OCI-LY7 (cell line): Measurements from ENCODE around the gene ATXN1. TPM values are rescaled to one million over a fixed set of nuclear protein-coding genes. Genes with fewer than 3 reads are reported as not detected.

Source experiments
- BruUV-seq: library from RNA; stranded (reverse); fragments of 400-500 nt; replicated peaks from 2 replicates; lab custom pipeline; 2021; lab: Mats Ljungman, UMichigan
- CTCF ChIA-PET: fragments of 300-600 bp; sonication (Branson Sonifier 250); formaldehyde crosslinking; loops from one replicate; lab custom pipeline; 2022; ENCODE audit warnings: antibody characterized with exemption; ENCODE audit not compliant: unreplicated experiment; lab: Charles Lee
- POLR2A ChIA-PET: fragments of 300-600 bp; sonication (Branson Sonifier 250); formaldehyde crosslinking; loops from one replicate; lab custom pipeline; 2022; ENCODE audit warnings: antibody characterized with exemption; lab: Charles Lee
- DNase-seq: peaks from one replicate; pipeline ENCODE4 v3.0.0-alpha.2; 2015; ENCODE audit warnings: low spot score
- H2AFZ ChIP-seq: fragments of 200-600 bp; sonication (generic), shearing (Covaris generic); 2 replicates; pipeline ENCODE4 v1.6.1; 2014; ENCODE audit warnings: mild to moderate bottlenecking, antibody characterized with exemption, low read length, moderate library complexity
- H3K27ac ChIP-seq: fragments of 200-600 bp; sonication (generic); 2 replicates; pipeline ENCODE4 v1.5.1; 2014; ENCODE audit warnings: mixed run types, low read depth, mild to moderate bottlenecking, moderate library complexity, low read length, inconsistent platforms; ENCODE audit not compliant: poor library complexity, severe bottlenecking
- H3K36me3 ChIP-seq: fragments of 200-600 bp; sonication (generic); 2 replicates; pipeline ENCODE4 v1.6.1; 2014; ENCODE audit warnings: mild to moderate bottlenecking, antibody characterized with exemption, low read length, moderate library complexity, mixed read lengths; ENCODE audit not compliant: insufficient read depth
- H3K4me1 ChIP-seq: fragments of 200-600 bp; sonication (generic); 2 replicates; pipeline ENCODE4 v1.5.1; 2014; ENCODE audit warnings: mild to moderate bottlenecking, low read length; ENCODE audit not compliant: insufficient read depth, poor library complexity, severe bottlenecking
- H3K4me2 ChIP-seq: fragments of 200-600 bp; sonication (generic); 2 replicates; pipeline ENCODE4 v1.6.1; 2014; ENCODE audit warnings: mild to moderate bottlenecking, low read length
- H3K4me3 ChIP-seq: fragments of 200-600 bp; sonication (generic); 2 replicates; pipeline ENCODE4 v1.5.1; 2014; ENCODE audit warnings: mild to moderate bottlenecking, low read depth, low read length; ENCODE audit not compliant: poor library complexity, severe bottlenecking
- H3K79me2 ChIP-seq: fragments of 200-600 bp; sonication (generic); 2 replicates; pipeline ENCODE4 v1.6.1; 2016; ENCODE audit warnings: low read depth, mild to moderate bottlenecking, low read length, moderate library complexity, mixed read lengths; ENCODE audit not compliant: insufficient read depth
- H3K9me2 ChIP-seq: fragments of 200-600 bp; sonication (generic); 2 replicates; pipeline ENCODE4 v1.6.1; 2016; ENCODE audit warnings: mild to moderate bottlenecking, low read length, mixed read lengths; ENCODE audit not compliant: insufficient read depth
- H3K9me3 ChIP-seq: fragments of 200-600 bp; sonication (generic); 2 replicates; pipeline ENCODE4 v1.6.1; 2014; ENCODE audit warnings: mild to moderate bottlenecking, mixed run types, low read length, mixed read lengths
- H4K20me1 ChIP-seq: fragments of 200-600 bp; sonication (generic); 2 replicates; pipeline ENCODE4 v1.6.1; 2014; ENCODE audit warnings: mild to moderate bottlenecking, antibody characterized with exemption, low read length, moderate library complexity, mixed read lengths; ENCODE audit not compliant: insufficient read depth
- EZH2phosphoT487 ChIP-seq: fragments of 200-600 bp; sonication (generic); IDR thresholded peaks from 2 replicates; pipeline ENCODE4 v1.6.1; 2018; ENCODE audit warnings: low read depth, borderline replicate concordance, mild to moderate bottlenecking, mixed run types, antibody characterized with exemption, low read length, moderate library complexity, mixed read lengths
- intact Hi-C: fragments of 100-400 bp; cut with micrococcal nuclease; formaldehyde crosslinking; loops from one replicate; pipeline ENCODE4 v1.10.0; 2022; ENCODE audit not compliant: unreplicated experiment
- total RNA-seq, 2 experiments: library from RNA; depleted of rRNA in 1 of 2; stranded (reverse); fragments of >200 nt in 1 of 2; shearing (Covaris generic) in 1 of 2; gene quantifications; 2 replicates each; pipeline ENCODE4 v1.2.3, GENCODE V29; 2014 to 2022
- TF ChIP-seq, protein P1 (sequence below): fragments of 200-600 bp; sonication (generic); conservative IDR thresholded peaks from 2 replicates; pipeline ENCODE4 v1.5.1; 2014; ENCODE audit warnings: mild to moderate bottlenecking, antibody characterized with exemption, low read length, moderate library complexity, mixed read lengths

The ATXN1 gene
- total RNA-seq, 2 experiments from 2014 or later: not detected

- H3K9me2 ChIP-seq: no peaks in the 10 kb centered on the region
- intact Hi-C loops: no loop called here
- H3K4me1 ChIP-seq: no peaks in the 10 kb centered on the region
- H3K4me3 ChIP-seq: no peak overlapping the region
- no peaks in the 10 kb centered on the region for H4K20me1 ChIP-seq
- no peak for TF ChIP-seq EZH2phosphoT487
- TF ChIP-seq, protein P1, sequence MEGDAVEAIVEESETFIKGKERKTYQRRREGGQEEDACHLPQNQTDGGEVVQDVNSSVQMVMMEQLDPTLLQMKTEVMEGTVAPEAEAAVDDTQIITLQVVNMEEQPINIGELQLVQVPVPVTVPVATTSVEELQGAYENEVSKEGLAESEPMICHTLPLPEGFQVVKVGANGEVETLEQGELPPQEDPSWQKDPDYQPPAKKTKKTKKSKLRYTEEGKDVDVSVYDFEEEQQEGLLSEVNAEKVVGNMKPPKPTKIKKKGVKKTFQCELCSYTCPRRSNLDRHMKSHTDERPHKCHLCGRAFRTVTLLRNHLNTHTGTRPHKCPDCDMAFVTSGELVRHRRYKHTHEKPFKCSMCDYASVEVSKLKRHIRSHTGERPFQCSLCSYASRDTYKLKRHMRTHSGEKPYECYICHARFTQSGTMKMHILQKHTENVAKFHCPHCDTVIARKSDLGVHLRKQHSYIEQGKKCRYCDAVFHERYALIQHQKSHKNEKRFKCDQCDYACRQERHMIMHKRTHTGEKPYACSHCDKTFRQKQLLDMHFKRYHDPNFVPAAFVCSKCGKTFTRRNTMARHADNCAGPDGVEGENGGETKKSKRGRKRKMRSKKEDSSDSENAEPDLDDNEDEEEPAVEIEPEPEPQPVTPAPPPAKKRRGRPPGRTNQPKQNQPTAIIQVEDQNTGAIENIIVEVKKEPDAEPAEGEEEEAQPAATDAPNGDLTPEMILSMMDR: no peak
- CTCF ChIA-PET: no interaction called here
- H3K27ac ChIP-seq: no peak overlapping the region
- no peaks in the 10 kb centered on the region for H3K36me3 ChIP-seq
- H3K4me2 ChIP-seq: no peak overlapping the region
- BruUV-seq: no TSS peak
- POLR2A ChIA-PET: interaction anchor here (0.5 kb wide), 2 partner anchors 401 to 1828 kb away, joined by 4 to 6 read pairs; no protein-coding TSS in a partner anchor
- no peak for DNase-seq
- no peaks in the 10 kb centered on the region for H3K79me2 ChIP-seq
- no peaks in the 10 kb centered on the region for H3K9me3 ChIP-seq
- no peak overlapping the region for H2AFZ ChIP-seq
Observed at GRCh38 chr6:16717275-16717942, 43.9 kb downstream of the ATXN1 start.

DNA sequence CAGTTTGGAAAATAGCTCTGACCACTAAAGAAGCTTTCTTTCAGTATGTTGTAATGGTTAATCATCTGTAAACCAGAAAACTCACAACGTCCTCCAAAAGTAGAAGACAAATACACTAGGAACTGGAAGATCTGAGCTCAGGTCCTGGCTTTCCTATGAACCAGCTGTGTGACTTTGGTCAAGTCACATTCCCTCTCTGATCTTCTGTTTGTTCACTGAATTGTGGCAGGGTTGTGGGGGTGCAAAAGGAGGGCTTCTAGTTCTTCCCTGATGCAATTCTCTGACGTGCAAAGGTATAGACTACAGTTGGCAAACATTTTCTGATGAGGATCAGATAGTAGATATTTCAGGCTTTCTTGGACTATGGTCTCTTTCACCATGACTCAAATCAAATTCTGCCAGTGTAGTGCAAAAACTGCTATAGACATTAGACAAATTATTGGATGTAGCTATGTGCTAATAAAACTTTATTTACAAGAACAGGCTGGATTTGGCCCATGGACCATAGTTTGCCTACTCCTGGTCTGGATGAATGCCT is 44.9 kb downstream of the ATXN1 start:
- H4K20me1 ChIP-seq: no peaks in the 10 kb centered on the region
- H3K9me2 ChIP-seq: no peaks in the 10 kb centered on the region
- no peak overlapping the region for H2AFZ ChIP-seq
- DNase-seq: no peak
- BruUV-seq: no TSS peak
- H3K4me1 ChIP-seq: no peaks in the 10 kb centered on the region
- intact Hi-C loops: no loop called here
- no peak overlapping the region for H3K27ac ChIP-seq
- no peaks in the 10 kb centered on the region for H3K79me2 ChIP-seq
- ChIA-PET POLR2A (interaction anchor here (0.9 kb wide), 1 partner anchor 16 kb away, joined by 3 read pairs; no protein-coding TSS in a partner anchor), CTCF (no interaction called here)
- no peaks in the 10 kb centered on the region for H3K36me3 ChIP-seq
- no peak for TF ChIP-seq EZH2phosphoT487
- TF ChIP-seq, protein P1: no peak
- H3K9me3 ChIP-seq: no peaks in the 10 kb centered on the region
- H3K4me3 ChIP-seq: no peak overlapping the region
- no peak overlapping the region for H3K4me2 ChIP-seq

- CTCF ChIA-PET: interaction anchor here (0.5 to 0.6 kb wide), 2 partner anchors 58 to 152 kb away, joined by 3 read pairs; no protein-coding TSS in a partner anchor
- intact Hi-C loops: loop anchor here (5.0 kb wide), 1 partner anchor 201 kb away; no protein-coding TSS in a partner anchor
- Histone ChIP-seq H3K79me2 (no peaks in the 10 kb centered on the region), H3K27ac (no peak overlapping the region), H2AFZ (no peak overlapping the region), H3K9me3 (no peaks in the 10 kb centered on the region), H4K20me1 (no peaks in the 10 kb centered on the region), H3K4me1 (no peaks in the 10 kb centered on the region), H3K4me3 (no peak overlapping the region), H3K36me3 (no peaks in the 10 kb centered on the region), H3K9me2 (no peaks in the 10 kb centered on the region), H3K4me2 (no peak overlapping the region)
- no TSS peak for BruUV-seq
- no peak for DNase-seq
- no peak for TF ChIP-seq EZH2phosphoT487
- TF ChIP-seq, protein P1: no peak
- POLR2A ChIA-PET: interaction anchor here (0.6 kb wide), 1 partner anchor 29 kb away, joined by 3 read pairs; no protein-coding TSS in a partner anchor
Observed at GRCh38 chr6:16713597-16713996, 47.7 kb downstream of the ATXN1 start.
